Measurements from ENCODE around the gene ZNF274. TPM values are rescaled to one million over a fixed set of nuclear protein-coding genes. Genes with fewer than 3 reads are reported as not detected.

The ZNF274 gene
- total and polyA plus RNA-seq, 2 of the 8 experiments (the other 6 are each of a cell fraction or from before 2014, with no cell fraction given) = 13.3 to 25.1 TPM

DNA sequence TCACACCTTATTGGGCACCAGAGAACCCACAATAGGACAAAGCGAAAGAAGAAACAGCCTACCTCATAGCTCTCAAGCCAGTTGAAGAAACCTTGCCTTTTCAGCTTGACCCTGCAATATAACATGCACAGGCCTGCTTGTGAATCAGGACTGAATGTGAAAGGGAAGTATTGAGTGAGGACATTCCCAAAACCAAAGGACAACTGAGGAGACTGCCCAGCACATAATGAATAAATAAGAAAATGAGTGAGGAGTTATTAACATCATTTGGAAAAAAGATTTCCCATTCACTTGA, 30.2 kb downstream of the ZNF274 start:
- no peak overlapping the region for H4K5ac ChIP-seq (ENCODE audit: insufficient read length, low read depth, low read length)
- H2BK15ac ChIP-seq (ENCODE audit: low read length) = no peak overlapping the region
- H3K27ac ChIP-seq (ENCODE audit: low read depth, low read length) = no peak overlapping the region
- H3K56ac ChIP-seq (replicated peaks; ENCODE audit: insufficient read length, low read depth, low read length) = no peak overlapping the region
- POLR2A ChIA-PET (ENCODE audit: partially characterized antibody) = interaction anchor here (1.1 to 2.2 kb wide), 3 partner anchors 9 to 29 kb away, joined by 5 to 6 read pairs (median 5); no protein-coding TSS in a partner anchor
- H2AFZ ChIP-seq (ENCODE audit: low read length) = no peak overlapping the region
- H2BK20ac ChIP-seq (ENCODE audit: low read length) = no peak overlapping the region
- H3K18ac ChIP-seq (ENCODE audit: extremely low read depth, low read length) = no peak overlapping the region
- H3K4me2 ChIP-seq (ENCODE audit: insufficient read depth in 1 of 2, low read depth in 2 of 2, low read length in 2 of 2) = no peak overlapping the region
- no peak for FAIRE-seq
- no peaks in the 10 kb centered on the region; a peak in 1 of 4 replicates for H3K79me2 ChIP-seq (ENCODE audit: control insufficient read depth in 1 of 2, insufficient read depth in 2 of 2, low read length in 2 of 2)
- H3K4ac ChIP-seq (replicated peaks; ENCODE audit: insufficient read length, low read depth, low read length) = no peak overlapping the region
- no peaks in the 10 kb centered on the region for H3K27me3 ChIP-seq (replicated peaks in 1 of 4; ENCODE audit: control insufficient read depth in 3 of 4, extremely low read depth in 1 of 4, insufficient read depth in 3 of 4, low read length in 3 of 4)
- H2BK120ac ChIP-seq (replicated peaks; ENCODE audit: low read depth, low read length) = no peak overlapping the region
- no peak overlapping the region for H3K23ac ChIP-seq (ENCODE audit: insufficient read length)
- no peak overlapping the region for H2AK5ac ChIP-seq (ENCODE audit: low read depth, low read length)
- no peak overlapping the region for H4K91ac ChIP-seq (replicated peaks; ENCODE audit: insufficient read length, low read length)
- H3K4me1 ChIP-seq (replicated peaks in 1 of 4; ENCODE audit: control insufficient read depth in 3 of 4, insufficient read depth in 4 of 4, low read length in 3 of 4) = peaks cover 0 to 2% (median 0%) of the 10 kb centered on the region in 4 experiments; a peak in 1 of 7 replicates
- no peak overlapping the region for H2BK5ac ChIP-seq (ENCODE audit: low read depth, low read length)
- H2BK12ac ChIP-seq (ENCODE audit: low read depth, low read length) = no peak overlapping the region
- peaks cover 41 to 58% of the 10 kb centered on the region in 2 experiments for H3K9me3 ChIP-seq (ENCODE audit: insufficient read depth in 2 of 2, low read depth in 1 of 2, low read length in 1 of 2)
- CTCF ChIA-PET (ENCODE audit: partially characterized antibody) = no interaction called here
- no peaks in the 10 kb centered on the region for H4K20me1 ChIP-seq (replicated peaks in 1 of 2; ENCODE audit: control insufficient read depth in 1 of 2, insufficient read depth in 2 of 2, low read length in 2 of 2)
- DNase-seq (ENCODE audit: low read depth in 1 of 2, low spot score in 2 of 2) = no peak
- H3K4me3 ChIP-seq (ENCODE audit: extremely low read depth in 1 of 4, insufficient read depth in 2 of 4, low read depth in 3 of 4, low read length in 4 of 4) = no peak overlapping the region
- WGBS, 2 experiments (ENCODE audit: extremely low coverage in 1 of 2, insufficient coverage in 1 of 2, insufficient read length in 1 of 2, insufficient replicate concordance in 2 of 2, low coverage in 1 of 2, low lambda C conversion rate in 2 of 2, missing lambda C conversion rate in 1 of 2) = 94% methylated on average over 1 of the region's 1 CpG; no CpG with 5 or more reads in 1 of the 2 experiments
- no peak overlapping the region for H3K14ac ChIP-seq (ENCODE audit: insufficient read length)
- no peak overlapping the region for H4K8ac ChIP-seq (ENCODE audit: extremely low read depth, insufficient read depth, low read length)
- H3K23me2 ChIP-seq (ENCODE audit: low read depth, low read length) = no peaks in the 10 kb centered on the region
- H3K79me1 ChIP-seq (ENCODE audit: low read depth, low read length) = no peaks in the 10 kb centered on the region
- H3K9ac ChIP-seq (replicated peaks in 1 of 4; ENCODE audit: extremely low read depth in 1 of 4, low read depth in 3 of 4, low read length in 3 of 4) = no peak overlapping the region
- H3K36me3 ChIP-seq (ENCODE audit: control insufficient read depth in 2 of 4, insufficient read depth in 4 of 4, low read length in 3 of 4) = peaks cover 29 to 64% (median 52%) of the 10 kb centered on the region in 4 experiments
- TF ChIP-seq POLR2AphosphoS5 (IDR thresholded peaks at IDR 0.05; ENCODE audit: low read depth, low read length) (no peak), HDAC2 (IDR thresholded peaks at IDR 0.05; ENCODE audit: borderline replicate concordance in 1 of 2, low read depth in 2 of 2, low read length in 2 of 2) (no peak), JUN (IDR thresholded peaks at IDR 0.05; ENCODE audit: low read depth, low read length) (no peak), CEBPB (IDR thresholded peaks at IDR 0.05; ENCODE audit: low read depth, low read length) (no peak), EP300 (IDR thresholded peaks at IDR 0.05; ENCODE audit: borderline replicate concordance in 1 of 2, low read depth in 2 of 2, low read length in 2 of 2) (no peak), POU5F1 (IDR thresholded peaks at IDR 0.05; ENCODE audit: low read depth, low read length) (no peak), BACH1 (IDR thresholded peaks at IDR 0.05; ENCODE audit: low read length) (no peak), KDM4A (IDR thresholded peaks at IDR 0.05; ENCODE audit: low read depth, low read length, severe bottlenecking) (no peak), RBBP5 (IDR thresholded peaks at IDR 0.05; ENCODE audit: borderline replicate concordance, low read depth, low read length) (no peak), SP2 (IDR thresholded peaks at IDR 0.05; ENCODE audit: low read length) (no peak), BCL11A (IDR thresholded peaks at IDR 0.05; ENCODE audit: low read depth in 2 of 2, low read length in 2 of 2) (no peak), CREB1 (IDR thresholded peaks at IDR 0.05) (no peak), CHD2 (IDR thresholded peaks at IDR 0.05; ENCODE audit: low read length) (no peak), CTBP2 (IDR thresholded peaks at IDR 0.05; ENCODE audit: borderline replicate concordance, insufficient read depth, insufficient read length, low read length) (no peak)
- TF ChIP-seq, protein P1, sequence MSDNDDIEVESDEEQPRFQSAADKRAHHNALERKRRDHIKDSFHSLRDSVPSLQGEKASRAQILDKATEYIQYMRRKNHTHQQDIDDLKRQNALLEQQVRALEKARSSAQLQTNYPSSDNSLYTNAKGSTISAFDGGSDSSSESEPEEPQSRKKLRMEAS (IDR thresholded peaks at IDR 0.05) = no peak
